ENCODE measurements around the gene CNN1.
"Not testable (repeated sequence)": the region's sequence is repeated elsewhere in the genome, so short reads cannot be mapped to it uniquely, and the experiment has no call there.

The CNN1 gene

DNA sequence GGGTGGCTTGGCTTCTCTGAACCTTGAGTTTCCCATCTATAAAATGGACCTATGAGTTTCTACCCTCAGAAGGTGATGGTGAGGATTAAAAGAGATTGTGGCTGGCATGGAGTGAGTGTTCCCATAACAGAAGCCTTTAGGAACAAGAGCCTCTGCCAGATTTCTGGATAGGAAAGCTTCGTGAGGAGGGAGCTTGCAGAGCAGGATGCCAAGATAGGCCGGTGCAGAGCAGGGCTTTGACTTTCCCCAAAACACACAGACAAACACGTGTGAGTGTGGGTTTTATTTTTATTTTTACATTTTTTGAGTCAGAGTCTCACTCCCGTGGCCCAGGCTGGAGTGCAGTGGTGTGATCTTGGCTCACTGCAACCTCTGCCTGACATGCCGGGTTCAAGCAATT lies 3.7 kb upstream of the CNN1 start:
- DNase-seq (ENCODE audit: low read depth), result no peak

DNA sequence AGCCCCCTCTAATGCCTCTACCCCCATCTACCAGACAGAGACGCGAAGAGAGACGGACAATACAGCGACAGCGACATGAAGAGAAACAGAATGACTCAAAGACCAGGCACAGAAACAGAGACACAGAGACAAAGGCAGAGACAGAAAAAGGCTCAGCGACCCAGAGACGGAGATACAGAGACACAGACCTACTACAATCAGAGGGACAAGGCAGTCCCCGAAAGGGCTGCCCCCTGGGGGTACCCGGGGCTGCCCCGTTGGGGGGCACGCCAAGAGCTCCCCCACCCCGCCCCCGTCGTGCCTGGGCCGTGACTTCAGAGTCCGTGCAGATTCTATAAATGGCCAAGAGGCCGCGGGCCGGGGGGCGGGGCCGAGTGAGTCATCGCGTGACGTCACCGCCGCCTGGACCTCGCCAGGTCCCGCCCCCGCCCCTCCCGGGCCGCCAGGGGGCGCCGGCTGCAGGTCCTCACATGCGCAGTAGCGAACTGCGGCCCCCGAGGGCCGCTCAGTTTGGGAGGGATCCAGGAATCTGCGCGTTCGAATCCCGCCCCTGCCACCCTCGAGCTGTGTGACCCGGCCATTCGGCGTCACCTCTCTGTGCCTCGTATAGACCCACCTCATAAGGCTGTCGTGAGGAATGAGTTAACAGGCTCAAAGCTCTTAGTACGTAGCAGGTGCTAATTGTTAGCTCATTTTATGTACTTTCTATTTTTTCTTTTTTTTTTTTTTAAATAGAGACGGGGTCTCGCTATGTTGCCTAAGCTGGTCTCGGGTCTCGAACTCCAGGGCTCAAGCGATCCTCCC lies 2.7 kb upstream of the CNN1 start:
- peak; percentile 71 for DNase-seq (ENCODE audit: low read depth)

GRCh38 chr19:11539495-11540365 lies 1.1 kb downstream of the CNN1 start:
- DNase-seq (ENCODE audit: low read depth), result no peak

DNA sequence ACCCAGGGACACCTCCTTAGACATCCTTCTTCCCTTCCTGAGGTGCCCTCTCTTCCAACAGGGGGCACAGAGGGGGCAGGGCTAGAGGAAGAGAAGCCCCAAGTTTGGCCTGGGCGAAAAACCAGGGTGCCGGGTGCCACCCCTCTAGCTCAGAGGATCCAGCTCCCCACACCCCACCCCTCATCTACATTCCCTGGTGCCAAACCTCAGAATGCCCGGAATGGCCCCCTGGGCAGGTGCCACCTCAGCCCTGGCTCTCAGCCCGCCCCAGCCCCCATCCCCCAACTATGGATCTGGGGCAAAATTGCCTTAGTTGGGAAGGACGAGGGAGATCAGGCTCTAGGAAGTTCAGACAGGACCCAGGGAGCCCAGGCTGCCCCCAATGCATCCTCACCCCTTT lies 2.0 kb downstream of the CNN1 start:
- no peak for DNase-seq (ENCODE audit: low read depth)

DNA sequence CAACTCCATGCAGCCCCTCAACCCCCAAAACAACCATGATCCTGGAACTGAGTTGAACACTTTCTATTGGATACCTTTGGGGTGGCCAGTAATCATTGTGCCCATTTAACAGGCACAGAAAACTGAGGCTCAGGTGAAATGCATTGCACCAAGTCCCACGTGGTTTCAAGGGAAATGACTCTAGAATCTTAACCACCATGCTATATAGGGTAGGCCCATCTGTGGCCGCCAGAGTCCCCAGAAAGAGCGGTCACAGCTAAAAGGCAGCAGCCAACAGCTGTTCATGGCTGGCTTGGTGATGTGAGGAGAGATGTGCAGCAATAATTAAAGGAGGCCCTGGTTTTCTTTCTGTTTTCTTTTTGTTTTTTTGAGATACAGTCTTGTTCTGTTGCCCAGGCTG lies 2.6 kb downstream of the CNN1 start:
- DNase-seq (ENCODE audit: low read depth), result no peak

GRCh38 chr19:11547929-11548700 lies 9.5 kb downstream of the CNN1 start:
- DNase-seq (ENCODE audit: low read depth), result no peak

- no peak for DNase-seq (ENCODE audit: low read depth)
Observed at GRCh38 chr19:11549386-11549953, 10.8 kb downstream of the CNN1 start.

GRCh38 chr19:11550265-11550664 lies 11.6 kb downstream of the CNN1 start:
- no peak for DNase-seq (ENCODE audit: low read depth)

DNA sequence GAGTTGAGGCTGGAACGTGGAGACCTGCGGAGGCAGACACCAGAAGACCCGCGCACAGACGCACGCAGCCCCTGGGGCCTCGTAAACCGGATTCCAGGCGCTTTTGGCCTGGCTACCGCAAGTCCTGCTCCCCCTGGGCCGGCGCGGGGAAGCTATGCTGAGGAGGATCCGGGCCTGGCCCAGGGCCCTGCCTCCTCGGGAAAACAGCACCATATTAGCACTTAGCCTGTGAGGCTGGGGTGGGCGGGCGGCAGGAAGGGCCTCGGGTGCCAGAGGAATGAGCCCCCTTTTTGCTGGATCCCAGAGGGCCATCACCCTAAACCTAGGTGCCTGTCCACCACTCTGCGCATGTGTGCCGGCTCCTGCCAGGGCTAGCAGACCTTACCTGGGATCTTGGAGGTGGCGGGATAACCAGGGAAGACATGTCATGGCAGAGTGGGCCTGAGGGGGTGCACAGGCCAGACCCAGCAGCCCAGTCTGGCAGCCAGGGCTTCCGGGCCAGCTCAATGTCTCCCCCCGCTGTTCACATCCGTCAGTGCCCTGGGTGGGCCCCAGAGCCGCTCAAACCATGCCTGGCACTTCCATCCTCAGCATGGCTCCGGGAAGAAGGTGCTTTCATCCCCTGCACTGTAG lies 13.1 kb downstream of the CNN1 start:
- DNase-seq (ENCODE audit: low read depth), result no peak

DNA sequence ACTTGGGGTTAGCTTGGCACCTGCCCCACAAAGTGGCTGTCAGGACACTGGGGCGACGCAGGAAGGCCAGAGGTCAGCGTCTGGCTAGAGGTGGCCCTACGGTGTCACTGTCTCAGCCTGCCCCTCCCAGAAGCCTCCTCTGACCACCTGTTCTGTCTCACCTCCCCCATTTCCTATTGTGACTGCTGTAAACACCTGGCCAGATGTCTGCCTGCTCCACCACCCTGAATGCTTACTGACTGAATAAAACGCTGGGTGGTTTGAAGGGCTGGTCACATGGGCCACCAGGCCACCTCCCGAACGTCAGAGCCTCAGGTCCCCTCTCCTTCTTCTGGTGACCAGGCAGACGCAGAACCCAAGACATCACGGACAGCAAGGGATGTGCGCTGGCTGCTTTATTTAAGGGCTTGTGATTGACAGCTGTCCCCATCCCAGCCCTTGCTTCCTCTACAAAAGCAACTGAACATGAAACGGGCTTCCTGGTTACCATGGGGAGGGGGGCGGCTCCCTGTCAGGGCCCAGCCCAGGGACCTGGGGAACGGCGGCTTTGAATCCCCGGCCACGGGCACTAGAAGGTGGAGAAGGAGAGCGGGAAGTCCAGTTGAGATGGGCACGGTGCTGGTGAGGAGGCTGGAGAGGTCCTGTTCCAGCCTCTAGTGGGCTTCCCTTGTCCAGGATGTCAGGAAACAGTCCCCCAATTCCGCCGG lies 14.2 kb downstream of the CNN1 start:
- DNase-seq (ENCODE audit: low read depth), result no peak

- DNase-seq (ENCODE audit: low read depth), result no peak
Observed at GRCh38 chr19:11554160-11554559, 15.5 kb downstream of the CNN1 start.

DNA sequence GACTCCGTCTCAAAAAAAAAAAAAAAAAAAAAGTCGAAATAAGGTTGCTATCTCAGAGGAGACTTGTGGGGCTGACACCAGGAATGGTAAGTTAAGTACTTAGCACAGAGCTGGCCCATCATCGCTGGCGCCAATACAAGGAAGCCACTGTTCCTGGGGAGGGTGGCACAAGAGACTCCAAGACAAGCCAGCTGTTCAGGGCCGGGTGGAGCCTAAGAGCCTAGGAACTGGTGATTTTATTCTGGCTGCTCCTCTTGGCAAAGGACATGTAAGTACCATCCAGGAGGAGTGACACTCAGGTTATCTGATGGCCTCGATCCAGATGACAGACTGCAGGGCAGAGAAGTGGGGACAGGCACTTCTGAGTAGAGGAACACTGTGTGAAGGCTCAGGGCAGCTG lies 16.6 kb downstream of the CNN1 start:
- DNase-seq (ENCODE audit: low read depth), result no peak

DNA sequence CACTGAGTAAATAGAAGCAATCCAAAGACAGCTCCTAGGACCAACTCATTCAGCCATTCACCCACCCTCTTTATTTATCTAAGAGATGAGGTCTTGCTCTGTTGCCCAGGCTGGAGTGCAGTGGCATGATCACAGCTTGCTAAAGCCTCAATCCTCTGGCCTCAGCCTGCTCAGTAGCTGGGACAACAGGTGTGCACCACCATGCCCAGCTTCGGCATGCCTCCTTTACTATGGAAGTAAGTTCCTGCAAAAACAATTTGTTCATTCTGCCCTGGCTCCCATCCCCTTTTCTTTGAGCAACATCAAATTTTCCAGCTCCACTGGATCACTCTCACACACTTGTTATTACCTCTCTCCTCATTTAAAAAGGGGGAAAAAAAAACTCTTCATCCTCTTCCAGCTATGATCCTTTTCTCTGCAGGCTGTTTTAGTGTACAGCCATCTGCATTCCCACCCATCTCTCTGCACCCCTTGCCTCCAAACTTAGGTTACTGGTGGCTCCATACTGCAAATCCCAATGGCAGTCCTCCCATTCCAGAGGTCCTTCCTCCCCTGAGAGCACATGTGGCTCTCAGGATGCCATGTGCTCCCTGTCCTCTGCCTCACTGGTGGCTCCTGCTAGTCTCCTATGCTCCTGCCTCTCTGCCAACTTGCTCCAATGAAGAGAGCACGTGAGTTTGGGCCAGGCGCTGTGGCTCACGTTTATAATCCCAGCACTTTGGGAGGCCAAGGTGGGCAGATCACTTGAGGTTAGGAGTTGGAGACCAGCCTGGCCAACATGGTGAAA lies 18.2 kb downstream of the CNN1 start:
- no peak for DNase-seq (ENCODE audit: low read depth)

- peak; percentile 95 for DNase-seq (ENCODE audit: low read depth)
Observed at GRCh38 chr19:11558881-11559828, 20.5 kb downstream of the CNN1 start, which contains the start of gene ELOF1. Gene ELOF1 (minus strand): TSS chr19:11559230. CDS start chr19:11554347, 4,883 bp downstream.

DNA sequence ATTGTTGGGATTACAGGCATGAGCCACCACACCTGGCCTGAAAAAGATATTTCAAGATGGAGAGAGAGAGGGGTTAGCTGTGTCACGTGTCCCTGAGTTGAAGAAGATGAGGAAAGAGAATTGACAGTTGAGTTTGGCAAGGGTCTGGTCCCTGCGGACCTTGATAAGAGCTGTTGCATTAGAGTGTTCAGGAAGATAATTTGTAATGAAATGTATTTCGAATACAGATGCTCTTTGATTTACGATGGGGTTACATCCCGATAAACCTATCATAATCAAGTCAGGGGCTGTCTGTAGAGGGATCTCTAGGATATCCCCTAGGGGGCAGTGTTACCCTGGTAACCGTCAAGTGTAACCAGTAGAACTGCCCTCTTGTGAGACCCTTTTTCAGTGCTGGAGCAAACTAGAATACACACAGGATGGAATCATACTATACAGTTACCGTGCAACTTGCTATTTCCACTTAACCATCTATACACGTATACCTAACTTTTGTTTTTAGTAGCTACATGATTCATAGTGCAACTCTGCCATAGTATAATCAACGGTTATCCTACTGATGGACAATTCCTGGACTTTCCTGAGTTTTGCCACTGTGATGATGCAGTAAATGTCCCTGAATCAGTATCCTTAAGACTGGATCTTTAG lies 21.9 kb downstream of the CNN1 start:
- DNase-seq (ENCODE audit: low read depth), result peak; percentile 57

DNA sequence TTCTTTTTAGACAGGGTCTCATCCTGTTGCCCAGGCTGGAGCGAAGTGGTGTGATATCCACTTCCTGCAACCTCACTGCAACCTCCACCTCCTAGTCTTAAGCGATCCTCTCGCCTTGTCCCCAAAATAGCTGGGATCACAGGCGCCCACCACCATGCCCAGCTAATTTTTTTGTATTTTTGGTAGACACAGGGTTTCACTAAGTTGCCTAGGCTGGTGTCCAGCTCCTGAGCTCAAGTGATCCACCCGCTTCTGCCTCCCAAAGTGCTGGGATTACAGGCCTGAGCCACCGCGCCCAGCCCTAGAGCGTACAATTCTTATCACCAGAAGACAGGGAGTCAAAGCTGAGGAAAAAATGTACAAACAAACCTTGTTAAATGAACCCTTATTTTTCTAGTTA lies 24.9 kb downstream of the CNN1 start:
- DNase-seq (ENCODE audit: low read depth), result no peak

DNA sequence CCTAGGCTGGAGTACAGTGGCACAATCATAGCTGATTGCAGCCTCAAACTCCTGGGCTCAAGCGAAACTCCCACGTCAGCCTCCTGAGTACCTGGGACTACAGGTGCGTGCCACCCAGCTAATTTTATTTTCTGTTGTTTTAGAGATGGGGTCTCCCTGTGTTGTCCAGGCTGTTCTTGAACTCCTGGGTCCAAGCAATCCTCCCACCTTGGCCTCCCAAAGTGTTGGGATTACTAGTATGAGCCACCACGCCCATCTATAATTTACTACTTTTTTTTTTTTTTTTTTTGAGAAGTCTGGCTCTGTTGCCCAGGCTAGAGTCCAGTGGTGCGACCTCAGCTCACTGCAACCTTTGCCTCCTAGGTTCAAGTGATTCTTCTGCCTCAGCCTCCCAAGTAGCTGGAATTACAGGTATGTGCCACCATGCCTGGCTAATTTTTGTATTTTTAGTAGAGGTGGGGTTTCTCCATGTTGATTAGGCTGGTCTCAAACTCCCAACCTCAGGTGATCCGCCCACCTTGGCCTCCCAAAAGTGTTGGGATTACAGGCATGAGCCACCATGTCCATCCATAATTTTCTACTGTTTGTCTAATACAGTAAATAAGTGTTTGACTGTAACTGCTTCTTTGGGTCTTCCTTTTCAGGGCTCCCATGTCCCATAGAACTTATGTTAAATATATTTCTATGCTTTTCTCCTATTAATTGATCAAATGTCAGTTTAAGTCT lies 25.6 kb downstream of the CNN1 start:
- DNase-seq (ENCODE audit: low read depth), result not testable (repeated sequence)

- DNase-seq (ENCODE audit: low read depth), result not testable (repeated sequence)
Observed at GRCh38 chr19:11565649-11565980, 27.0 kb downstream of the CNN1 start.
